ENCODE results near the gene SNAPC3.

Gene SNAPC3

DNA sequence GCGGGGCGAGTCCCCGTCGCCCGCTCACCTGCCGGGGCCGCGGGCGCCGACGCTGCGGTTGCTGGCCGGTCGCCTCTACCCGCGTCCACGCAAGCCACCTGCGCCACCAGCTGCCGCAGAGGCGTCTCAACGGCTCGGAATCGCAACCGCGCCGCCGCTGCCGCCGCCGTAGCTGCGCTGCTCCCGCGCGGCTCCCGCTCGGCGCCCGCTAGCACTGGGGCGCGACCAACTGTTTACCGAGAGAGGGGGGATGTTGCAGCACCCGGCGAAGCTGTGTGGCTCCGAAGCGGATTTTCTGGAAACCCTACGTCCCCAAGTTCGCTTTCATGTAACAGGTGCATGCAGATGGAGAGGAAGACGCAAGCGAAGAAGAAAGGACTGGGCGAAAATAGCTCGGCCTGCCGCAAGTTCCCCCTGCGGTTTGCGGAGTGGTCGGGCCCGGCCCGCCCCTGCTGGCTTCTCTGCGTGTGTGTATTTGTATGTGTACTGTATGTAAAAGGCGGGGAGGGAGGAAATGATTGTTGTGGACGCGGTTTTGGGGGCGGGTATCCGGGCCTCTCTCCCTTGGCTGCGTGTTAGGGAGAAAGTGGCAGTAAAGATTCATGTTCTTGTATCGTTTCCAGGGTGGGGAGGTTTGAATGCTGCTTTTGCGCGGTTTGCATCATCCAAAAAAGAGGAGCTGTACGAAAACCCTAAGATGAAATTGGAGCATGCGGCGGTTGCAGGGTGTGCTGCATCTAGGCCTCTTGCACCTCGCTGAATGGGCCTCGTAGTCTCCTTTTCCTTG lies 88.3 kb downstream of the SNAPC3 start, which contains the start of gene PSIP1:
Gene PSIP1, minus strand, starts transcription at position 182 of the 787 bp plus-strand sequence. CDS start 782 bp downstream, outside the sequence.
- H3K27me3 ChIP-seq (ENCODE audit: low read depth, low read length): no peaks in the 10 kb centered on the region
- peak within 1 kb of the TSS; percentile 99 for H3K4me3 ChIP-seq (ENCODE audit: low read length)
- H3K4me1 ChIP-seq (ENCODE audit: low read length): peaks cover 21% of the 10 kb centered on the region
- H2AFZ ChIP-seq (ENCODE audit: low read depth, low read length): peak within 1 kb of the TSS; percentile 97
- peak within 1 kb of the TSS; percentile 78 for H3K27ac ChIP-seq (ENCODE audit: low read length)
- no peaks in the 10 kb centered on the region for H3K9me3 ChIP-seq (ENCODE audit: insufficient read depth, low read length)
- peak within 1 kb of the TSS; percentile 85 for H3K4me2 ChIP-seq (ENCODE audit: low read length)
- no peak for TF ChIP-seq EZH2phosphoT487 (IDR thresholded peaks at IDR 0.05; ENCODE audit: low read depth)
- TF ChIP-seq, protein P1, sequence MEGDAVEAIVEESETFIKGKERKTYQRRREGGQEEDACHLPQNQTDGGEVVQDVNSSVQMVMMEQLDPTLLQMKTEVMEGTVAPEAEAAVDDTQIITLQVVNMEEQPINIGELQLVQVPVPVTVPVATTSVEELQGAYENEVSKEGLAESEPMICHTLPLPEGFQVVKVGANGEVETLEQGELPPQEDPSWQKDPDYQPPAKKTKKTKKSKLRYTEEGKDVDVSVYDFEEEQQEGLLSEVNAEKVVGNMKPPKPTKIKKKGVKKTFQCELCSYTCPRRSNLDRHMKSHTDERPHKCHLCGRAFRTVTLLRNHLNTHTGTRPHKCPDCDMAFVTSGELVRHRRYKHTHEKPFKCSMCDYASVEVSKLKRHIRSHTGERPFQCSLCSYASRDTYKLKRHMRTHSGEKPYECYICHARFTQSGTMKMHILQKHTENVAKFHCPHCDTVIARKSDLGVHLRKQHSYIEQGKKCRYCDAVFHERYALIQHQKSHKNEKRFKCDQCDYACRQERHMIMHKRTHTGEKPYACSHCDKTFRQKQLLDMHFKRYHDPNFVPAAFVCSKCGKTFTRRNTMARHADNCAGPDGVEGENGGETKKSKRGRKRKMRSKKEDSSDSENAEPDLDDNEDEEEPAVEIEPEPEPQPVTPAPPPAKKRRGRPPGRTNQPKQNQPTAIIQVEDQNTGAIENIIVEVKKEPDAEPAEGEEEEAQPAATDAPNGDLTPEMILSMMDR (IDR thresholded peaks at IDR 0.05; ENCODE audit: low read depth, low read length): no peak
- peaks cover 30% of the 10 kb centered on the region for H3K36me3 ChIP-seq (replicated peaks; ENCODE audit: low read depth, low read length)
- peak within 1 kb of the TSS; percentile 97 for H3K9ac ChIP-seq (ENCODE audit: low read length)
- H3K79me2 ChIP-seq (ENCODE audit: low read length): peaks cover 33% of the 10 kb centered on the region
- H4K20me1 ChIP-seq (ENCODE audit: insufficient read depth, low read length): peaks cover 32% of the 10 kb centered on the region

Data from OCI-LY3 (cell line).